ENCODE measurements around the gene TANGO2. TPM values are rescaled to one million over a fixed set of nuclear protein-coding genes. Genes with fewer than 3 reads are reported as not detected.

The TANGO2 gene
- total RNA-seq, 4 donors from 2014 or later = 31.7 to 56.7 (median 39.0) TPM

DNA sequence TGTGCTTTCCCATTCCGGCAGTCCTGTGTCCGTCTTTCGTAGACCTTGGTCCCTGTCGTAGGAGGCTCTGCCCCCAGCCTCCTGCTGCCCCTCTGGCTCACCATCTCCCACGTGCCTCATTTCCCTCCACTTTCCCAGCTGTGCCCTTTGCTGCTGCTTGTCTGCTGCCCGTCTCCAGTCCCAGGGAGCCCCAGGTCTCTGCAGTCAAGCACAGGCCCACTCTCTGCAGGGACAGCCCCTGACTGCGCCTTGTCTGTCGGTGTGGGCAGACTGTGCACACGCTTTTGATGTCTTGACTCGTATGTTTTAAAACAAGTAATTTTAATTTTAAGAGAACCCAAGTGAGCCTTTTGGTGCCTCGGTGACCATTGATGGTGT is 71.6 kb downstream of the TANGO2 start:
- Histone ChIP-seq H3K36me3 (peaks cover 6 to 100% (median 22%) of the 10 kb centered on the region in 3 donors), H3K9me3 (peaks cover 0 to 12% (median 0%) of the 10 kb centered on the region in 4 donors), H3K4me1 (no peaks in the 10 kb centered on the region), H3K27me3 (no peaks in the 10 kb centered on the region), H3K27ac (no peak overlapping the region), H3K4me3 (no peak overlapping the region)
- WGBS, 2 donors = 90 to 92% methylated on average over 11 of the region's 11 CpGs
- DNase-seq (ENCODE audit: low spot score in 2 of 2) = no peak
- TF ChIP-seq EP300 (IDR thresholded peaks at IDR 0.05) (no peak), POLR2A (IDR thresholded peaks at IDR 0.05) (no peak)
- TF ChIP-seq, protein P1, sequence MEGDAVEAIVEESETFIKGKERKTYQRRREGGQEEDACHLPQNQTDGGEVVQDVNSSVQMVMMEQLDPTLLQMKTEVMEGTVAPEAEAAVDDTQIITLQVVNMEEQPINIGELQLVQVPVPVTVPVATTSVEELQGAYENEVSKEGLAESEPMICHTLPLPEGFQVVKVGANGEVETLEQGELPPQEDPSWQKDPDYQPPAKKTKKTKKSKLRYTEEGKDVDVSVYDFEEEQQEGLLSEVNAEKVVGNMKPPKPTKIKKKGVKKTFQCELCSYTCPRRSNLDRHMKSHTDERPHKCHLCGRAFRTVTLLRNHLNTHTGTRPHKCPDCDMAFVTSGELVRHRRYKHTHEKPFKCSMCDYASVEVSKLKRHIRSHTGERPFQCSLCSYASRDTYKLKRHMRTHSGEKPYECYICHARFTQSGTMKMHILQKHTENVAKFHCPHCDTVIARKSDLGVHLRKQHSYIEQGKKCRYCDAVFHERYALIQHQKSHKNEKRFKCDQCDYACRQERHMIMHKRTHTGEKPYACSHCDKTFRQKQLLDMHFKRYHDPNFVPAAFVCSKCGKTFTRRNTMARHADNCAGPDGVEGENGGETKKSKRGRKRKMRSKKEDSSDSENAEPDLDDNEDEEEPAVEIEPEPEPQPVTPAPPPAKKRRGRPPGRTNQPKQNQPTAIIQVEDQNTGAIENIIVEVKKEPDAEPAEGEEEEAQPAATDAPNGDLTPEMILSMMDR (IDR thresholded peaks at IDR 0.05) = no peak

DNA sequence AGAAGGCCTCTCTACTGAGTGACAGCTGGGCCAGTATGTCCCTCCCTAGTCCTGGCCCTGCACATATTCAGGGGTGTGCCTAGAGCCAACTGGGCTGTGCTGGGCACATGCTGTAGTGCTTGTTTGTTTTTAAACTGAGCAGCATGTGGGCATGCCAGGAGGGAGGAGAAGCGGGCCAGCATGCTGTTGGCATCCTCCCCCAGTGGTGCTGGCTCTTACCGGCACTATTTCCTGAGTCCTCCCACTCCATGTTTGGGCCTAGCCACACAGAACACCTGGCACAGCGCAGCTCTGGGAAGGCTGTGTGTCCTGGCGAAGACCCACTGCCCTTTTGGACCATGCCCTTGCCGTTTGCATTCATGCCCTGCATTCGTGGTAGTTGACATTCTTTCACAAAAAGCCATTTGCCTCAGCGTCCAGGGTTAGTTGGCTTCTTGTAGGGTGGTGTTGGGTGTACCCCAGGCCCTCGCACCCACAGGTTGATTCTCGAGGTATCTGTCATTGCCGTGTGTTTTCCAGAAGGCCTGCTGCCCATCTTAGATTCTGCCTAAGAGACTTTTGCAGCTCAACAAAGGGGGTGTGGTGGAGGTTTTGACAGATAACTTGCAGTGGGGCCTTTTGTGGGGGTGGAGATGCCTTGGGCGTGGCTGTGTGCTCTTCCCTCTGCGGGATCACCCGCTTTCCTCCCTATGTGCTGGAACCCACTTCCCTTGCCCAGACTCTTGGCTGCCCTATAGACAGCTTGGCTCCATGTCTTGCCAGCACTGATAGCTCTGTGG is 72.7 kb downstream of the TANGO2 start:
- peaks cover 0 to 12% (median 0%) of the 10 kb centered on the region in 4 donors for H3K9me3 ChIP-seq
- no peaks in the 10 kb centered on the region for H3K27me3 ChIP-seq
- DNase-seq (ENCODE audit: low spot score in 2 of 2) = no peak
- H3K4me1 ChIP-seq = no peaks in the 10 kb centered on the region
- TF ChIP-seq POLR2A (IDR thresholded peaks at IDR 0.05) (no peak), EP300 (IDR thresholded peaks at IDR 0.05) (no peak)
- TF ChIP-seq, protein P1 (IDR thresholded peaks at IDR 0.05) = no peak
- H3K4me3 ChIP-seq = no peak overlapping the region
- peaks cover 4 to 100% (median 22%) of the 10 kb centered on the region in 3 donors for H3K36me3 ChIP-seq
- 95 to 97% methylated on average over 12 to 13 of the region's 13 CpGs for WGBS, 2 donors
- no peak overlapping the region for H3K27ac ChIP-seq

DNA sequence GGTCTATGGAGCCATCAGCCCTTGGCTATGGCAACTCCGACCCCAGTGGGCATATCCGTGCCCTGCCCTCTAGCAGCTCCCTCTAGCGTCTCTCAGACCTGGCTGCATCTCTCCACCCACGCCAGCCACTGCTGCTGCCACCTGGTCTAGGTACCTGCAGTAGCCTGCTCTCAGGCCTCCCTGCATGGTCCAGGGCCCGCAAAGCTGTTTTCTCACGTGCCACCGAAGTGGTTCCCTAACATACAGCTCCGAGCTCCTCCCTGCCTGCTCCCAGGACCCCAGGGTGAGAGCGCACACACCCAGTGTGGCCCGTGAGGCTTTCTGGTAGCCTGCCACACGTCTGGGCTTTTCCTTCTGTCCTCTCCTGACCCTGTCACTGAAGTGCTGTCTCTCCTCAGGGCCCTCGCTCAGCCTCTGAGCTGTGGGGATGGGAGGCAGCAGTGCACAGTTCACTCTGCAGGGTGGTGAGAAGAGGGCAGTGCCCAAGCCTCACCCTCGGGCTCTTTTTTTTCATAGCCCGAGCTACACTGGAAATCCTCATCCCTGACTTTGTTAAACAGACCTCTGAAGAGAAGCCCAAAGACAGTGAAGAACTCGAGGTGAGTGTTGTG is 73.4 kb downstream of the TANGO2 start:
- 94% methylated on average over 11 to 15 of the region's 15 CpGs for WGBS, 2 donors
- no peak for DNase-seq (ENCODE audit: low spot score in 2 of 2)
- no peaks in the 10 kb centered on the region for H3K4me1 ChIP-seq
- H3K9me3 ChIP-seq = peaks cover 0 to 12% (median 0%) of the 10 kb centered on the region in 4 donors
- TF ChIP-seq, protein P1 (IDR thresholded peaks at IDR 0.05) = no peak
- TF ChIP-seq POLR2A (IDR thresholded peaks at IDR 0.05) (no peak), EP300 (IDR thresholded peaks at IDR 0.05) (no peak)
- no peaks in the 10 kb centered on the region for H3K27me3 ChIP-seq
- no peak overlapping the region for H3K4me3 ChIP-seq
- H3K27ac ChIP-seq = no peak overlapping the region
- peaks cover 4 to 100% (median 22%) of the 10 kb centered on the region in 3 donors for H3K36me3 ChIP-seq

DNA sequence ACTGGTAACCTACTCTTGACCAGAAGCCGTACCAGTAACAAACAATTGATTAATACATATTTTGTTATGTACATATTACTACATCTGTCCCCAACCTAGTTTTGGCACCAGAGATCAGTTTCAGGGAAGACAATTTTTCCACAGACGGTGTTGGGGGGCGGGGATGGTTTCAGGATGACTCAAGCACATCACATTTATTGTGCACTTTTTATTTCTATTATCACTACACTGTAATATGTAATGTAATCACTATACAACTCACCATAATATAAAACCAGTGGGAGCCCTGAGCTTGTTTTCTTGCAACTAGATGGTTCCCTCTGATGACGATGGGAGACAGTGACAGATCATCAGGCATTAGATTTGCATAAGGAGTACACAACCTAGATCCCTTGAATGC is 74.6 kb downstream of the TANGO2 start:
- DNase-seq (ENCODE audit: low spot score in 2 of 2) = no peak
- H3K4me1 ChIP-seq = no peaks in the 10 kb centered on the region
- no peak overlapping the region for H3K27ac ChIP-seq
- H3K4me3 ChIP-seq = no peak overlapping the region
- 95 to 96% methylated on average over 4 of the region's 4 CpGs for WGBS, 2 donors
- no peaks in the 10 kb centered on the region for H3K27me3 ChIP-seq
- peaks cover 4 to 100% (median 12%) of the 10 kb centered on the region in 3 donors for H3K36me3 ChIP-seq
- TF ChIP-seq, protein P1 (IDR thresholded peaks at IDR 0.05) = no peak
- TF ChIP-seq POLR2A (IDR thresholded peaks at IDR 0.05) (no peak), EP300 (IDR thresholded peaks at IDR 0.05) (no peak)
- H3K9me3 ChIP-seq = peaks cover 0 to 12% (median 0%) of the 10 kb centered on the region in 4 donors
